ENCODE results near the gene DOCK9. TPM values are rescaled to one million over a fixed set of nuclear protein-coding genes. Genes with fewer than 3 reads are reported as not detected.

Gene DOCK9
- total and polyA plus RNA-seq, 9 donors = 31.0 to 75.3 (median 45.4) TPM

DNA sequence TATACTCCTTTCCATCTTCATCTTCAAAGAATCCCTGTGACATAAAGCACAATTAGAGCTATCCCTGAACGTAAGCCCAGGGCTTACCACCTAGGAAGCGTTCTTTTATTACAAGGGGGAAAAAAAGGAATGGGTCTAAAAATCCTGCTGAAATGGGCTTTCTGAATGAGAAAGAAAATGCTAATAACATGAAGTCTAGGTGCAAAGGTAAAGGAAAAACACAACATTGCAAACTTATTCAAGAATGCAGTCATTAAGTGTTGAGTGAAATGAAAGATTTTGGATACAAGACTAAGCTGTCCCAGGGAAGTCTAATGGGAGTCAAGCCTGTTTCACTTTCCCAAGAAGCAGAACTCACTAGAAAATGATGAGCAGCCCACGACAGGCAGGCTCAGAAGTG is 170.1 kb downstream of the DOCK9 start:
- DNase-seq = no peak
- 60 to 89% (median 81%) methylated on average over 3 of the region's 3 CpGs for WGBS, 3 donors
- intact Hi-C loops (cut with DNase I) = no loop called here
- no peak overlapping the region for H3K27ac ChIP-seq
- H3K9me3 ChIP-seq = no peaks in the 10 kb centered on the region
- no peak overlapping the region for H3K4me3 ChIP-seq
- H3K36me3 ChIP-seq = no peaks in the 10 kb centered on the region
- TF ChIP-seq, protein P1, sequence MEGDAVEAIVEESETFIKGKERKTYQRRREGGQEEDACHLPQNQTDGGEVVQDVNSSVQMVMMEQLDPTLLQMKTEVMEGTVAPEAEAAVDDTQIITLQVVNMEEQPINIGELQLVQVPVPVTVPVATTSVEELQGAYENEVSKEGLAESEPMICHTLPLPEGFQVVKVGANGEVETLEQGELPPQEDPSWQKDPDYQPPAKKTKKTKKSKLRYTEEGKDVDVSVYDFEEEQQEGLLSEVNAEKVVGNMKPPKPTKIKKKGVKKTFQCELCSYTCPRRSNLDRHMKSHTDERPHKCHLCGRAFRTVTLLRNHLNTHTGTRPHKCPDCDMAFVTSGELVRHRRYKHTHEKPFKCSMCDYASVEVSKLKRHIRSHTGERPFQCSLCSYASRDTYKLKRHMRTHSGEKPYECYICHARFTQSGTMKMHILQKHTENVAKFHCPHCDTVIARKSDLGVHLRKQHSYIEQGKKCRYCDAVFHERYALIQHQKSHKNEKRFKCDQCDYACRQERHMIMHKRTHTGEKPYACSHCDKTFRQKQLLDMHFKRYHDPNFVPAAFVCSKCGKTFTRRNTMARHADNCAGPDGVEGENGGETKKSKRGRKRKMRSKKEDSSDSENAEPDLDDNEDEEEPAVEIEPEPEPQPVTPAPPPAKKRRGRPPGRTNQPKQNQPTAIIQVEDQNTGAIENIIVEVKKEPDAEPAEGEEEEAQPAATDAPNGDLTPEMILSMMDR (IDR thresholded peaks at IDR 0.05) = no peak
- TF ChIP-seq EP300 (IDR thresholded peaks at IDR 0.05) (no peak), POLR2A (IDR thresholded peaks at IDR 0.05) (no peak)
- no peaks in the 10 kb centered on the region for H3K27me3 ChIP-seq
- no peaks in the 10 kb centered on the region for H3K4me1 ChIP-seq (ENCODE audit: insufficient read depth)

DNA sequence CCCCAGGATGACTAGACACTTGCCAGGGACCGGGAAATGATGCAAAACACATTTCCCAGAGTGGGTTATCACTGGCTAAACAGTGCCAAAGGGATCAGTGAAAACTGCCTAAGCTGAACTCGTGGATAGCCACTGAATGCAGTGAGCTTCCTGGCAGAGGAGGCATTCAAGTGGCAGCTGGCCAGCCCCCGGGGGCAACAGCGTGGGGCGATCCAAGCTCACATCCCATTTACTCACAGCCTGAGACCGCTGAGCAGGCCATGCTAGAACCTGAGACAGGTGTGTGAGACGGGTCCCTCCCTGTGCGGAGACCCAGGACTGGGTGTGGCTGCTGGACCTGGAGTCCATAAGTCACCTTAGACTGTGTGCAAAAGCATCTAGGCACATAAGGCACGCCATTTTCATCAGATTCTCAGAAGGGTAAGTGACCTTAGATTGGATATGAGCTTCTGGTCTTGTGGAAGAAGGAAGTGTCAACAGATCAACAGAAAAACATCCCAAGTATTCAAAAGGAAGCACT is 173.5 kb downstream of the DOCK9 start:
- WGBS, 3 donors = 86 to 91% (median 88%) methylated on average over 9 of the region's 9 CpGs
- TF ChIP-seq POLR2A (IDR thresholded peaks at IDR 0.05) (no peak), EP300 (IDR thresholded peaks at IDR 0.05) (no peak)
- TF ChIP-seq, protein P1 (IDR thresholded peaks at IDR 0.05) = no peak
- no peaks in the 10 kb centered on the region for H3K36me3 ChIP-seq
- DNase-seq = no peak
- intact Hi-C loops (cut with DNase I) = no loop called here
- H3K27ac ChIP-seq = no peak overlapping the region
- H3K27me3 ChIP-seq = no peaks in the 10 kb centered on the region
- H3K4me1 ChIP-seq (ENCODE audit: insufficient read depth) = no peaks in the 10 kb centered on the region
- no peaks in the 10 kb centered on the region for H3K9me3 ChIP-seq
- H3K4me3 ChIP-seq = no peak overlapping the region

DNA sequence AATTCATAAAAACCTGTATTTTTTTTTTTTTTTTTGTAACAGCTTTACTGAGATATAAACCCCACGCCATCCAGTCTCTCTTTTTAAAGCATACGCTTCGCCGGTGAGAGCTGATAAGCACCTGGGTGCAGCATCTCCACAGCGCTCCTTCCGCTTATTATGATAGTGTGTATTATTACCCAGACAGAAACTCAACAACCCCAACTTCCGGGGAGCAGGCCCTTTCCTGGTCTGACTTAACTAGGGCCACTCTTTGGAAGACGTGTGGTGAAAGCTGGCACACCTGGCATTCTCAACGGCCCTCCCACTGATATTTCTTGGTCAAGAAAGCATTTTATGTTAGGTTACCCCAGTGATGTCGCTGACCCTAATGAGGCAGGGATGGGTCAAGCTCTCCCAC is 173.9 kb downstream of the DOCK9 start:
- no peak for DNase-seq
- TF ChIP-seq POLR2A (IDR thresholded peaks at IDR 0.05) (no peak), EP300 (IDR thresholded peaks at IDR 0.05) (no peak)
- TF ChIP-seq, protein P1 (IDR thresholded peaks at IDR 0.05) = no peak
- no peaks in the 10 kb centered on the region for H3K9me3 ChIP-seq
- H3K4me3 ChIP-seq = no peak overlapping the region
- intact Hi-C loops (cut with DNase I) = no loop called here
- no peaks in the 10 kb centered on the region for H3K27me3 ChIP-seq
- H3K4me1 ChIP-seq (ENCODE audit: insufficient read depth) = no peaks in the 10 kb centered on the region
- 94 to 95% (median 95%) methylated on average over 10 of the region's 10 CpGs for WGBS, 3 donors
- no peak overlapping the region for H3K27ac ChIP-seq
- H3K36me3 ChIP-seq = no peaks in the 10 kb centered on the region

DNA sequence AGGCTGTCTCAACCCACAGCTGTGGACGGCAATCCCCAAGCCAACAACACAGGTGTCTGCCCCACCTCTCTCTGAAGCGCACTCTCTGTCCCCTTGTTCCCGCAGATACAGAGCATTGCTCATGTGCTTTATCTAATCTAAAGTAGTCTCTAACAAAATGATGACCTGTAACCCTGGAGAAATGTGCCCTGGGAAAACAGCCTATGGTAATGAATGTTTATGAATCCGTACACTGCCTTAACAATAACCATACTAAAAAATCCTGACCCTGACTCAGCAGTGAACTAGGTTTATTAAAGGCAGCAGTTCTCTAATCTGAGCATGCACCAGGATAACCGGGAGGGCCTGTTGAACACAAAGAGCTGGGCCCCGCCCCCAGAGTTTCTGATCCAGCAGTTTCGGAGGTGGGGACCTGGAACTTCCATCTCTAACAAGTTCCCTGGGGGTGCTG is 174.7 kb downstream of the DOCK9 start:
- no peak for DNase-seq
- H3K4me1 ChIP-seq (ENCODE audit: insufficient read depth) = no peaks in the 10 kb centered on the region
- TF ChIP-seq POLR2A (IDR thresholded peaks at IDR 0.05) (no peak), EP300 (IDR thresholded peaks at IDR 0.05) (no peak)
- TF ChIP-seq, protein P1 (IDR thresholded peaks at IDR 0.05) = no peak
- H3K27me3 ChIP-seq = no peaks in the 10 kb centered on the region
- H3K27ac ChIP-seq = no peak overlapping the region
- no peak overlapping the region for H3K4me3 ChIP-seq
- WGBS, 3 donors = 85 to 91% (median 86%) methylated on average over 7 of the region's 7 CpGs
- intact Hi-C loops (cut with DNase I) = no loop called here
- H3K9me3 ChIP-seq = no peaks in the 10 kb centered on the region
- H3K36me3 ChIP-seq = no peaks in the 10 kb centered on the region

Measured in ovary (tissue), 9 donors.